GM12874 (cell line): Measurements from ENCODE around the gene CATSPERB.

ENCODE experiments used
- CTCF ChIP-seq: IDR thresholded peaks from 2 replicates; pipeline ENCODE4 v1.5.1; 2011; ENCODE audit warnings: low read depth, mild to moderate bottlenecking, control low read depth, low read length, moderate library complexity; ENCODE audit not compliant: insufficient read depth

Gene CATSPERB

GRCh38 chr14:91568626-91569025, 163.3 kb downstream of the CATSPERB start:
- no peak for TF ChIP-seq CTCF

DNA sequence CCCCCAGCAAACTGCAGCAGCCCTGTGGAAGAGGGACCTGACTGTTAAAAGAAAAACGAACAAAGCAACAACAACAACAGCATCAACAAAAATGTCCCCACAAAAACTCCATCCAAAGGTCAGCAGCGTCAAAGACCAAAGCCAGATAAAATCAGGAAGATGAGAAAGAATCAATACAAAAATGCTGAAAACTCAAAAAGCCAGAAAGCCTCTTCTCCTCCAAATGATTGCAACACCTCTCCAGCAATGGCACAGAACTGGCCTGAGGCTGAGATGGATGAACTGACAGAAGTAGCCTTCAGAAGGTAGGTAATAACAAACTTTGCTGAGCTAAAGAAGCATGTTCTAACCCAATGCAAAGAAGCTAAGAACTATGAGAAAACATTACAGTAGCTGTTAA, 176.4 kb downstream of the CATSPERB start:
- no peak for TF ChIP-seq CTCF

GRCh38 chr14:91554535-91555332, 177.2 kb downstream of the CATSPERB start:
- TF ChIP-seq CTCF, result no peak

DNA sequence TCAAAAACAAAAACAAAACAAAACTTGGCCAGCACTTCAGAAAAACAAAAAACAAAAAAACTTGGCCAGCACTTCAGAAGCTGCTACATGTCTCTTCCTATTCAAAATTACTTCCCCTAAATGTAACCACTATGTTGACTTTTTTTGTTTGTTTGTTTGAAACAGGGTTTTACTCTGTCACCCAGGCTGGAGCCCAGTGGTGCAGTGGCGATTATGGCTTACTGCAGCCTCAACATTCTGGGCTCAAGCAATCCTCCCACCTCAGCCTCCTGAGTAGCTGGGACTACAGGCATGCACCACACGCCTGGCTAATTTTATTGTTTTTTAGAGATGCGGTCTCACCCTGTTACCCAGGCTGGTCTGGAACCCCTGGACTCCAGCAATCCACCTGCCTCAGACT, 183.8 kb downstream of the CATSPERB start:
- no peak for TF ChIP-seq CTCF

- no peak for TF ChIP-seq CTCF
These were observed 185.8 kb downstream of the CATSPERB start for GRCh38 chr14:91545946-91546716.

GRCh38 chr14:91545204-91545603, 186.7 kb downstream of the CATSPERB start:
- TF ChIP-seq CTCF, result no peak

DNA sequence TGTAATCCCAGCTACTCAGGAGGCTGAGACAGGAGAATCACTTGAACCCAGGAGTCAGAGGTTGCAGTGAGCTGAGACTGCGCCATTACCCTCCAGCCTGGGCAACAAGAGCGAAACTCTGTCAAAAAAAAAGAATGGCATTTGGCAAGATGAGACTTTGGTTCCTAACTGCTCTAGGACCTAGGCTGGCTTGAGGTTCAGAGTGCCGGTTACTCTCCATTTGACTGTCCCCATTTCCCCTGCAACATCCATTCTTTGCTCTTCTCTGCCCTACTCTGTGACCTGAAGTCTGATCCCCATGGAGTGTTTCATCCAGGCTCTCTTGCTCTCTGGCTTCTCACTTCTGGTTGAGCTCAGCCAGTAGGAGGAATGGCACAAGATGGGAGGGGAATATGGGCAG, 195.6 kb downstream of the CATSPERB start:
- TF ChIP-seq CTCF, result no peak
